Activated CD4-positive, CD25-positive, alpha-beta regulatory T cell (primary cell): ENCODE results near the gene RASAL2.
"Not testable (repeated sequence)": the region's sequence is repeated elsewhere in the genome, so short reads cannot be mapped to it uniquely, and the experiment has no call there.

Experiments
- DNase-seq, 4 experiments: peaks; one replicate each; lab custom pipeline; 2025; lab: John Stamatoyannopoulos, UW

Gene RASAL2

DNA sequence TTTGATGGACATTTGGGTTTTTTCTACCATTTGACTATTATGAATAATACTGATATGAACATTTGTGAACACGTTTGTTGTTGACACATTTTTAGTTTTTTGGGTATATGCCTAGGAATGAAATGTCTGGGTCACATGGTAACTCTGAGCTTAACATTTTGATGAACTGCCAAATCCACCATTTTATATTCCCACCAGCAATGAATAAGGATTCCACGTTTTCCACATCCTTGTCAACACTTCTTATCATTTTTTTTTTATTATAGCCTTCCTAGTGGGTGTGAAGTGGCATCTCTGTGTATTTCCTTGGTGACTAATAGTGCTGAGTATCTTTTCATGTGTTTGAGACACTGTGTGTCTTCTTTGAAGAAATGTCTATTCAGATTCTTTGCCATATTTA lies 67.6 kb downstream of the RASAL2 start:
- DNase-seq: no peak

DNA sequence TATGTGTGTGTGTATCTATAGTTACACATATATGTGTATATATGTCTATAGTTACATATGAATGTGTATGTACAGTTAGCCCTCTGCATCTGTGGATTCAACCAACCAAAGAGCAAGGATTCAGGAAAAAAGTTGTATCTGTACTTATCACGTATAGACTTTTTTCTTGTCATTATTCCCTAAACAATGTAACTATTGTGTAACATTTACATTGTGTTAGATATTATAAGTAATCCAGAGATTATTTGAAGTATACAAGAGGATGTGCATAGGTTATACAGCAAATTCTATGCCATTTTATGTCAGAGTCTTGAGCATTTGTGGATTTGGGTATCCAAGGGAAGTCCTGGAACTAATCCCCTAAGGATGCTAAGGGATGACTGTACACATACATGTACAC lies 71.3 kb downstream of the RASAL2 start:
- DNase-seq: no peak

DNA sequence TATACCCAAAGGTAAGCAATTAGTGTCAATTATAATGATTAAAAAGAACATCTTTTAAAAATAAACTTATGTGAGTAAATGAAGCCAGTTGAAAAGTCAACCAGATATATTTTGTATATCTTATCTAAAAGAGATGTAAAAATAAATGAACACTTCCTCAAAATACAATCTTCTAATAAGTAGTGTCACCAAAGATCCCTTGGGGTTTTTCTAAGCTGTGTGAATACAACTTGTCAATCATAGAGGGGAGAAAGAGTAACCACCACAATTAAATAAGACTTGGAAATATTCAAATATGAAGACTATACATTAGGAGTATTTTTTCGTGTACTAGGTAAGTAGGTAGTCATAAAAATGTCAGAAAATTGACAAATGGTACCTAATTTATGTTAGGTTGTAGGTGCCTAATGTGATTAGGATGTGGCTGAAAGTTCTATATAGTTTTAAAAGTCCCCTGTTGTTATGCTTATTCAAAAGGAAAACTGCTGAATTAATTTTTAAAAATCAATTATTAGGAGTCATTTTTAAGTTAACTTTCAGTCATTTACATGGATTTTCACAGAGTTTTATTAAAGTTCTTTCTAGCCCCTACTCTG lies 72.6 kb downstream of the RASAL2 start:
- DNase-seq: no peak

DNA sequence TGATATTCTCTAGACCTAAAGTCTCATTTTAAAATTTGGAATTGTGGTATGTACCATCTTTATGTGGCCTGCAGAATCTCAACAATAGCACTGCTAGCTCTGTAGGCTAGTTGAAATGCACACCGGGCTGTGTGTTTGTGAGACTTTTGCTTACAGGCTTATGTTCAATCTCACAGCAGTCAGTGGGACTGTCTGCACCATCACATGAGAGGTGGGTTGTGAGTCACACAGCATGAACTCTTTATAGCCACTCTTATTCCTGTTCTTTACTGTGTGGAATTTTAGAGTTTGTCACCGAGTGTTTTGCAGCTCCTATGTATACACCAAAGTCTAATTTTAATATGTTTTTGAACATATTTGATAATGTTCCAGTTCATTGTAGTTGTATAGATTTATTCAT lies 74.6 kb downstream of the RASAL2 start:
- no peak for DNase-seq

DNA sequence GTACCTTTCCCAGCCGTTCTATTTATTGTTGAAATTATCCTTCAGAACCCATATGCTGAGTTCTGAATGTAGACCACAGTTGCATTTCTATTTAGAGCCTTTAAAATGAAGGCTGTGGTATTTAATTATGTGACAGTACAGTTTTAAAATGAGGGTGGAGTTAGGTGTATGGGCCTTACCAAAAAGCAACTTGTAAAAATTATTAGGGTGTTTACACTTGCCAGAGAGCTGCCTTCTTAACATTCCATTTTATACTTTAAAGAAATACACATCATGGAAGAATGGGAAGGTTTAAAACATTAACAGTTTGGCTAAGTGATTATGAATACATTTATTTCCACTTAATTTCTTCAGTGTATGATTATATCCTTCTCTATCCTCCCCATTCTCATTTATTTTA lies 75.7 kb downstream of the RASAL2 start:
- no peak for DNase-seq

DNA sequence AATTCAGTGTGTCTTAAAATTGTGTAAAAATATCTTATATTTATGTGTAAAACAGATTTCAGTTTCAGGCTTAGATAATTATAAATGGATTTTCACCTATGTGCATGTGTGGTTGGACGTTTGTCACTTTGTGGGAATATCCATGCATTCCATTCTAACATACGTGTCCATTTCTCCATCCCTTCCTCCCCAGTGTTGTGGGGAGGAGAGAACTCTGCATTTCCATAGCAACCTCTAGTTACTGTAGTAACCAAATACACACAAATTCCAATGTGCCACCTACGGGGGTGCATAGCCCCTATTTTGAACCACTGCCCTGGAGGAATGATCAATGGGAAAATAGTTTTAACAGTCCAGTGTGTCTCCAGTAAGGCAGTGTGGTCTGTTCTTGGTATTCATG lies 79.0 kb downstream of the RASAL2 start:
- DNase-seq: no peak

DNA sequence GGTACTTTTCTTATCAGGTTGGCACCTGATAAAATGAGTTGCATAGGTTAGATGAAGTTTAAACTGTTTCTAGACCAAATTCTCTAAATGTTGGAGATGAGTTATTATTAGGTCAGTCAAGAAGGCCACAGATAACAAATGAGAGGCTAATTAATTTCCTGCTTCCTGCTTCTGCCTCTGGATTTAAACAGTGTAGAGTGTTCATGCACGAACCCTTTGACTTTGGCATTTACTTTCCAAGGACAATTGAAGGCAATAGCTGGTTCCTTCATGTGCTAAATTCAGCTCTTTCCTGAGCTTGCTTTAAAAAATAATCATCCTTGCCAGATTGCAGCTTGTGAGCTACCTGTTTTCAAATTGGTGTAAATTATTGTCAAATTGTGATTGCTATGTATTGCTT lies 80.6 kb downstream of the RASAL2 start:
- no peak for DNase-seq

DNA sequence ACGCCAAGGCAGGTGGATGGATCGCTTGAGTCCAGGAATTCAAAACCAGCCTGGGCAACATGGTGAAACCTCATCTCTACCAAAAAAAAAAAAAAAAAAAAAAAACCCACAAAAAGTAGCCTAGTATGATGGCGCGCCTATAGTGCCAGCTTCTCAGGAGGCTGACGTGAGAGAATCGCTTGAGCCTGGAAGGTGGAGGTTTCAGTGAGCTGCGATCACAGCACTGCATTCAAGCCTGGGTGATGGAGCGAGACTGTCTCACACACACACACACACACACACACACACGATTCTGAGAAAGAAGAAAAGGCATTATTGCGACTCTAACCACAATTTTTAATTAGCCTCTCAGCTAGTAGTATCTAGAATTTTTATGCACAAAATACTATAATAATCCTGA lies 86.5 kb downstream of the RASAL2 start:
- no peak for DNase-seq

DNA sequence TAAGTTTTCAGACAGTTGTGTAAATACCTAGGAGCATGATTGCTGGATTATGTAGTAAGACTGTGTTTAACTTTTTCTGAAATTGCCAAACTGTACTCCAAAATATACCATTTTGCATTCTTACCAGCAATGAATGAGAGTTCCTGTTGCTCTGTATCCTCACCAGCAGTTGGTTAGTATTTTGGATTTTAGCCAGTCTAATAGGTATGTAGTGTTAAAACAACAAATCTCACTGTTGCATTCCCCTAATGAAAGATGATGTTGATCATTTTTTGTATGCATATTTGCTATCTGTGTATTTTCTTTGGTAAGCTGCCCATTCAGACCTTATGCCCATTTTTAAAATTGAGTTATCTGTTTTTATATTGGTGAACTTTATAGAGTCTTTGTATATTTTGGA lies 89.9 kb downstream of the RASAL2 start:
- no peak for DNase-seq

DNA sequence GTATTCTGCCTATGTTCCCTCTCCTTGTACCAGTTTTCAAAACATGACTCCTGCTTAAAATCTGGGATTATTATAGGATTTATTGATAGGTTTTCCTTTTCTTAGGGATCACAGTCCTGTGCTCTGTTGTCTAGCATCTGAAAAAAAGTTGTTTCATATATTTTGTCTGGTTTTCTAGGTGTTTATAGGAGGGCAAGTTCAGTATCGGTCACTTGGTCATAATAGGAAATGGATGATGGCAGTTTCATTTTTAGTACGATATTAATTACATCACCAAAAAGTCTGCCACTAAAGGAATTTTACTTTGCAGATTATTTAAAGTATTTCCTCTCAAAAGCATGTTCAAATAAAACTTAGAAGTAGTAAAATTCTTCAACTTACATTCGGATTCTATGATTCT lies 94.4 kb downstream of the RASAL2 start:
- no peak for DNase-seq

DNA sequence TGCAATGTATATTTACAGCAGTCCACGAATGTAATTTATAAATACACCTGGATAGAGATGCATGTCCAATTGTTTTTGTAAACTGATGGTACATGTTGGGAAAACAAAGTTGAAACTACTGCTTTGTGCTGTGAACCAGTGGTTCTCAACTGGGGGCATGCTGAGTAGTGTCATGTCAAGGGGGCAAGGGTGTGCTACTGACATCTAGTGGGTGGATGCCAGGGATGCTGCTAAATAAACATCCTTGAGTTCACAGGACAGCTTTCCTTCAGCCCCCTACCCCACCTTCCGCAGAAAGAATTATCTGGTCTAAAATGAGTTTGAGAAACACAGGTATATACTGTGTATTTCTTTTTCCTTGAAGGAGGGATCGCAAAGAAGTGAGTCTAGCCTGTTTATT lies 95.9 kb downstream of the RASAL2 start:
- no peak for DNase-seq

DNA sequence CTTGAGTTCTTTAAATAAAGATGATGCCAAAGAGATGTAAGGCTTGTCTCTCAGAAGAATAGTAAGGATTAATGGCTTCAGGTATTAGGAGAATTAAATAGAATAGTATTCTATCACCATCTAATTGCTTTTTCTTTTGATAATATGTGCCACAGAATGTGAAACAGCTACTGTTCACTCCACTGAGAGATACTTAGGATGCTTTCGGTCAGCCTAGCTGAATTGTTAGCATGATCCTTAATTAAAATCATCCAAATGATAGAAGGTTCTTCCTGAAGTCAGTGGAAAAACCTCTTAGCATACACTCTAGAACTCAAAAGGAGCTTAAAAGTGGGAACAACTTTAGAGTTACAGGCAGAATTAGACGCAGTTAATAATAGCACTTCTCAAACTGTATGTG lies 97.0 kb downstream of the RASAL2 start:
- no peak for DNase-seq

DNA sequence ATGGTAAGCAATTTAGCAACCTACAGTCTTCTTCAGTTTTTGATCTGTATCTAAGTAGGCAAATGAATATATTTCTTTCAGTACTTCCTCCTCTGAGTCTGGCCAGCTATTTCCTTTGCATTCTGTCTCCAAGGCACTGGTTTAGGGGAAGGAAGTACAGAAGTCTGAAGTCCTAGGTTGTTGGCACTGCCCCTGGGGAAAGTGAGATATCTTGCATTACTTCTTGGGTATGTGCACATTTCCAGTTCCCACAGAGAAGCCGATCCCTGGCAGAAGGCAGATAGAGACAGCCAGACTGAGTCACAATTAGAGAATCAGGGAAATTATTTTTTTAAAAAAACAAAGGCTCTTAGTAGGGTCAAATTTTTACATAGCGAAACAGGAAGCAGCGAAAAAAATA lies 98.8 kb downstream of the RASAL2 start:
- DNase-seq: no peak

DNA sequence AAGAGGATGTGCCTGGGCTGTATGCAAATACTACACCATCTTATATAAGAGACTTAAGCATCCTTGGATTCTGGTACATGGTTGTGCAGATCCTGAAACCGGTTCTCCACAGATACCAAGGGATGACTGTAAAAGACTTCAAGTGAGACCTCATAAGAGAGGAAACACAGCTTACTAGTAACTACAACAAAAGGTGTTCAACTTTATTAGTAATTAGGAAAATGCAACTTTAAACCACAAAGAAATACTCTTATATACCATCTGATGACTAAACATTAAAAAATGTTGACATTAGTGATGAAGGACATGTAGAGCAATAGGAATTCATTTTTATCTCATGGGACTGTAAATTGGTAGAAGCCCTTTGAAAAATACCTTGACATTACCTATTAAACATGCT lies 102.7 kb downstream of the RASAL2 start:
- no peak for DNase-seq

DNA sequence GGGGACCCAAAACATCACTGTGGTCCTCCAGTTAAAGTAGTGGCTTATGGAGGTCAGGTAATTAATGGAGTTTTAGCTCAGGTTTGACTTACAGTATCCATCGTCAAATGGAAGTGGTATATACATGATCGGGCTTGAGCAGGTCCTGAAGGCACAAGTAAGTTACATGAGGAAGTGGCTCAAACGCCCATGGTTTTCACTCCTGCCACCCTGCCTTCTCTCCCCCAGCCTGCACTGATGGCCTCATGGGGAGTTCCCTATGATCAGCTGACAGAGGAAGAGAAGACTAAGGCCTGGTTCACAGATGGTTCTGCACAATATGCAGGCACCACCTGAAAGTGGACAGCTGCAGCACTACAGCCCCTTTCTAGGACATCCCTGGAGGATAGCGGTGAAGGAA lies 108.2 kb downstream of the RASAL2 start:
- not testable (repeated sequence) for DNase-seq

DNA sequence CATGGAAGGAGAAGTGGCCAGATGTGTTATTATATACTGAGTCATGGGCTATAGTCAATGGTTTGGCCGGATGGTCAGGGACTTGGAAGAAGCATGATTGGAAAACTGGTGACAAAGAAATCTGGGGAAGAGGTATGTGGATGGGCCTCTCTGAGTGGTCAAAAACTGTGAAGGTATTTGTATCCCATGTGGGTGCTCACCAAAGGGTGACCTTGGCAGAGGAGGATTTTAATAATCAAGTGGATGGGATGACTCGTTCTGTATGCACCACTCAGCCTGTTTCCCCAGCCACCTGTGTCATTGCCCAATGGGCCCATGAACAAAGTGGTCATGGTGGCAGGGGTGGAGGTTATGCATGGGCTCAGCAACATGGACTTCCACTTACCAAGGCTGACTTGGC lies 108.6 kb downstream of the RASAL2 start:
- not testable (repeated sequence) for DNase-seq

DNA sequence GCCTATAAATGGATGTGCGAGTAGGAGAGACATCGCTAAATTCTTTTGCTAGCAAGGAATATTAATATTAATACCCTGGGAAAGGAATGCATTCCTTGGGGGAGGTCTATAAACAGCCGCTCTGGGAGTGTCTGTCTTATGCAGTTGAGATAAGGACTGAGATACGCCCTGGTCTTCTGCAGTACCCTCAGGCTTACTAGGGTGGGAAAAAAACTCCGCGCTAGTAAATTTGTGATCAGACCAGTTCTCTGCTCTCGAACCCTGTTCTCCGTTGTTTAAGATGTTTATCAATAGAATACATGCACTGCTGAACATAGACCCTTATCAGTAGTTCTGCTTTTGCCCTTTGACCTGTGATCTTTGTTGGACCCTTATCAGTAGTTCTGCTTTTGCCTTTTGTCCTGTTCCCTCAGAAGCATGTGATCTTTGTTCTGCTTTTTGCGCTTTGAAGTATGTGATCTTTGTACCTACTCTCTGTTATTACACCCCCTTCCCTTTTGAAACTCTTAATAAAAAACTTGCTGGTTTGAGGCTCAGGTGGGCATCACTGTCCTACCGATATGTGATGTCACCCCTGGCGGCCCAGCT lies 114.5 kb downstream of the RASAL2 start:
- DNase-seq: not testable (repeated sequence)

DNA sequence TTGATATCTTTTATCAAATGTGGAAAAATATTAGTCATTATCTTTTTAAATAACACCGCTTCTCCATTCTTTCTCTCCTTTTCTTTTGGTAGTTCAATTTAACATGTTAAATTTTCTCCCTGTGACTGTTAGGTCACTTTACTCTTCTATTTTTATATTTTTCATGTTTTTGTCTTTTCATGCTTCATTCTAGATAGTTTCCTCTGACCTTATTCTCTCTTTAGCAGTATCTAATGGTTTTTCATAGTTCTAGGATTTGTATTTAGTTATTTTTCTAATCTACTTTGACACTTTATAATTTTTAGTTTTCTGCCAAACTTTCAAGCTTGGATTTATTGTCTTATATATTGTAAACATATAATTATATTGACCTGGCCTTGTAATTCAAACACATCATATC lies 116.0 kb downstream of the RASAL2 start:
- no peak for DNase-seq

DNA sequence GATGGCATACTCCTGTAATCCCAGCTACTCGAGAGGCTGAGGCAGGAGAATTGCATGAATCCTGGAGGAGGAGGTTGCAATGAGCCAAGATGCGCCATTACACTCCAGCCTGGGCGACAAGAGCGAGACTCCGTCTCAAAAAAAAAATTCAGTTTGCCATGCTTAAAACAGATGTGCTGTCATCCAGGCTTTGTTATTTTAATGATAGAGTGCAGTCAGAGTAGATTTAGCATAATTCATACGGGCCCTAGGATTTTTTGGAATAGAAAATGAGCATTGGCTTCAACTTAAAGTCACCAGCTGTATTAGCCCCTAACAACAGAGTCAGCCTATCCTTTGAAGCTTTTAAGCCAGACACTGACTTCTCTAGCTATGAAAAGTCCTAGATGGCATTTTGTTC lies 124.6 kb downstream of the RASAL2 start:
- DNase-seq: no peak

DNA sequence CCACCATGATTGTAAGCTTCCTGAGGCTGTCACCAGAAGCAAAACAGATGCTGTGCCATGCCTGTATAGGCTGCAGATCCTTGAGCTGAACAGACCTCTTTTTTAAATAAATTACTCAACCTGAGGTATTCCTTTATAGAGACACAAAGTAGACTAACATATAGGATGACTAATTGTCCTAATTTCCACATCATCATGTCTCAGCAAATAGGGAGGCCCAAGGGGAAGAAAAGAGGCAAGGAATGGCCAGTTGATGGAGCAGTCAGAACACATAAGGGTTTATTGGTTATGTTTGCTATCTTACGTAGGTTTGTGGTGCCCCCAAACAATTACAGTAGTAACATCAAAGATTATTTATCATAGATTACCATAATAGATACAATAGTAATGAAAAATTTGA lies 126.2 kb downstream of the RASAL2 start:
- no peak for DNase-seq

DNA sequence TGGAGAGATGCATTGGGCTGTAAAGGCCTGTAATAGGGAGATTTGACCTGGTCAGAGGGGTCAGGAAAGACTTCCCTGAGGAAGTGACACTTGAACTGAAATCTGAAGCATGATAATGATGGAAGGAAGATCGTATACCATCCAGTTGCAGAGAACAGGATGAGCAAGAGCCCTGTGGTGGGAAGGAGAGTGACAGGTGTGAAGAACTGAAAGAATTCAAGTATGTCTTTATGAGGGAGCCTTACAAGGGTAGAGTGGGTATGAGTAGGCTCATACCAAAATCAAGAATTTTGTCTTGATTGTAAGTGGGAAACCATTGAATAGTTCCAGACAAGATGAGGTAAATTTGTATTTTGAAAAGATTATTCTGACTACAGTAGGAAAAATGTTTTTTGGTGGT lies 129.4 kb downstream of the RASAL2 start:
- DNase-seq: no peak

DNA sequence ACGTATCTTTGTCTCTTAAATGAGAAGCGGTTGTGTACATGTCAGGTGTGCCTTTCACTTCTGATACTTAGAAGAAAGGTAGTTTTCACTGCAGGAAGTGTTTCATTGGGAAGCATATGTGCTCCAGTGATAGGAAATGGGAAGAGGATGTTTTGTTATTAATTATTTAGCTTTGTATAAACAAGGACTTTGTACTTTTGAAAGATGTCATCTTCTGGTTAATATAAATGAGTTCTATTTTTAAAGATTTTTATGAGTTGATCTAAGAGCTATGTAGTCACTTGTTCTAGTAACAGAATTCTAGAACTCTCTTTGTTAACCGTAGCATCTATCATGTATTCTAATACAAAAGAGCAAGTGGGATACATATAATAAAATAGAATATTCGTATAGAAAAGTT lies 130.5 kb downstream of the RASAL2 start:
- DNase-seq: no peak

DNA sequence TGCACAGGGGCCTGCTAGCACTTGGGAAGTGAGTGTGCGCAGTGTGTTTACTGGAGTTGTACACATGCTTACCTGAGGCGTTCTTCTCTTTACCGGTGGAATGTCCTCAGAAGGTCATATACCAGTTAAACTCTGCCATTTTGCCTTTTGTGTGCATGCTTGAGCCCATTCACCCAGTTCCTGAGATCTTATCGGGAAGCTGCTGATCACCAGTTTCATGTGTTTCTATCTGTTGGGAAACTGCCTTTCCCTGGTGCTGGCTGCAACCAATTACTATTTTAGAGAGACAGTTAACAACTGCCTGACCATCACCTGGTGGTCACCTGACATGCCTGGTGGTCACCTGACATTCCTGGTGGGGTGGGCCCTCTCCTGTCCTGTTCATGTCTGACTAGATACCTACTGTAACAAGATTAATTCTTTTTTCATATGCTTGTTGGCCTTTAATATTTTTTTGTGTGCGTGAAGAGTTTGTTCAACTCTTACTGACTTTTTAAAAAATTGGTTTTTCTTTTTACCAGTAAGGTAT lies 137.0 kb downstream of the RASAL2 start:
- no peak for DNase-seq

DNA sequence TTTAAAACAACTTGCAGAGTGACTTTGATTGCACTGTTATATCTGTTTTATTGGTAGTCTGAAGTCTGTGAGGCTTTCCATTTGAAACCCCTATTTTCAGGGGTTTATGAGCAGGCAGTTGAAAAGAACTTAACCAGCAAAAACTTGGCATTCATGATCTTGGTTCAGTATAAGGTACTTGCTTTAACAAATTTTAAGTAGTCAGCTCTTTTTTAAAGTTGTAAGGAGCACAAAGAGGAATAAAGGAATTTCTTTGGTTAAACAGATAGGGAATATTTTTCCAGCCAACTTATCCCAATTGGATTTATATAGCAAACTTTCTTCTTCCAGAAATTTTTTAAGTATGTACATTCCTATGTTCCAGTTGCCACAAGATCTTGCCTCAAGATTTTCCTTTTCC lies 138.2 kb downstream of the RASAL2 start:
- DNase-seq: no peak
